IMR-90 (cell line): ENCODE results near the gene ENDOV. TPM values are rescaled to one million over a fixed set of nuclear protein-coding genes. Genes with fewer than 3 reads are reported as not detected.
A peak's percentile ranks its signal among the peaks of the same experiment; 100 is the strongest.

Experiments used
- ATAC-seq: fragments of 200-7000 bp; cut with Tn5 transposase; 2 replicates; pipeline ENCODE4 v1.9.1; 2020; ENCODE audit warnings: low read depth, mild to moderate bottlenecking, moderate library complexity
- BruUV-seq: library from RNA; stranded (reverse); fragments of 400-500 nt; replicated peaks from 2 replicates; lab custom pipeline; 2021; lab: Mats Ljungman, UMichigan
- CTCF ChIA-PET: fragments of 300-600 bp; formaldehyde crosslinking; extraction: SDS; loops from one replicate; lab custom pipeline; 2021; ENCODE audit warnings: antibody characterized with exemption; lab: Yijun Ruan, JAX
- POLR2A ChIA-PET: fragments of 300-600 bp; sonication (Branson Sonifier 250); formaldehyde crosslinking; loops from one replicate; lab custom pipeline; 2022; ENCODE audit warnings: antibody characterized with exemption; ENCODE audit not compliant: unreplicated experiment; lab: Charles Lee
- DNase-seq: peaks from one replicate; pipeline ENCODE4 v3.0.0; 2013
- H2AFZ ChIP-seq: replicated peaks from 2 replicates; pipeline ENCODE3; 2013; ENCODE audit warnings: low read length, mild to moderate bottlenecking; ENCODE audit not compliant: poor library complexity
- H2AK5ac ChIP-seq: 2 replicates; pipeline ENCODE4 v1.6.1; 2013; ENCODE audit warnings: low read depth, low read length, inconsistent platforms
- H2AK9ac ChIP-seq: replicated peaks from 2 replicates; pipeline ENCODE3; 2013; ENCODE audit warnings: mild to moderate bottlenecking, low read depth, low read length, moderate library complexity; ENCODE audit not compliant: poor library complexity
- H2BK120ac ChIP-seq: 2 replicates; pipeline ENCODE4 v1.6.1; 2013; ENCODE audit warnings: low read depth, low read length, inconsistent platforms
- H2BK15ac ChIP-seq: 3 replicates; pipeline ENCODE4 v1.6.1; 2013; ENCODE audit warnings: low read depth, low read length, inconsistent platforms
- H2BK20ac ChIP-seq: 2 replicates; pipeline ENCODE4 v1.6.1; 2013; ENCODE audit warnings: low read depth, mild to moderate bottlenecking, inconsistent platforms, low read length, moderate library complexity
- H2BK5ac ChIP-seq: 2 replicates; pipeline ENCODE4 v1.6.1; 2013; ENCODE audit warnings: mild to moderate bottlenecking, low read depth, low read length, inconsistent platforms; ENCODE audit not compliant: poor library complexity, severe bottlenecking
- H3K14ac ChIP-seq: replicated peaks from 2 replicates; pipeline ENCODE4 v1.6.1; 2013; ENCODE audit warnings: low read depth, low read length, inconsistent platforms
- H3K18ac ChIP-seq: 2 replicates; pipeline ENCODE4 v1.6.1; 2013; ENCODE audit warnings: low read depth, low read length, control low read depth
- H3K23ac ChIP-seq: 2 replicates; pipeline ENCODE4 v1.6.1; 2013; ENCODE audit warnings: low read depth, low read length, inconsistent platforms
- H3K27ac ChIP-seq: 2 replicates; pipeline ENCODE4 v1.5.1; 2013; ENCODE audit warnings: mild to moderate bottlenecking, control low read depth, low read length; ENCODE audit not compliant: insufficient read depth
- H3K27me3 ChIP-seq: 2 replicates; pipeline ENCODE4 v1.6.1; 2013; ENCODE audit warnings: low read length; ENCODE audit not compliant: control insufficient read depth, insufficient read depth
- H3K36me3 ChIP-seq: 2 replicates; pipeline ENCODE4 v1.6.1; 2013; ENCODE audit warnings: low read length, mixed read lengths; ENCODE audit not compliant: control insufficient read depth, insufficient read depth
- H3K4ac ChIP-seq: 2 replicates; pipeline ENCODE4 v1.6.1; 2013; ENCODE audit warnings: low read depth, low read length, inconsistent platforms
- H3K4me1 ChIP-seq: 2 replicates; pipeline ENCODE4 v1.6.1; 2013; ENCODE audit warnings: low read length, mixed read lengths; ENCODE audit not compliant: control insufficient read depth, insufficient read depth
- H3K4me2 ChIP-seq: 2 replicates; pipeline ENCODE4 v1.6.1; 2013; ENCODE audit warnings: low read depth, mild to moderate bottlenecking, control low read depth, low read length, moderate library complexity
- H3K4me3 ChIP-seq: 2 replicates; pipeline ENCODE4 v1.5.1; 2013; ENCODE audit warnings: low read depth, mild to moderate bottlenecking, control low read depth, low read length, moderate library complexity; ENCODE audit not compliant: insufficient read depth
- H3K56ac ChIP-seq: 2 replicates; pipeline ENCODE4 v1.6.1; 2013; ENCODE audit warnings: low read length, inconsistent platforms; ENCODE audit not compliant: insufficient read depth; ENCODE audit errors: extremely low read depth
- H3K79me1 ChIP-seq, 2 experiments: 2 replicates each; pipeline ENCODE4 v1.6.1; 2013; ENCODE audit warnings: low read length in 2 of 2, inconsistent platforms in 1 of 2, low read depth in 1 of 2
- H3K9ac ChIP-seq: 2 replicates; pipeline ENCODE4 v1.6.1; 2013; ENCODE audit warnings: low read depth, low read length, control low read depth
- H3K9me1 ChIP-seq: 2 replicates; pipeline ENCODE4 v1.6.1; 2013; ENCODE audit warnings: low read length, inconsistent platforms; ENCODE audit not compliant: insufficient read depth
- H3K9me3 ChIP-seq: 2 replicates; pipeline ENCODE4 v1.6.1; 2013; ENCODE audit warnings: low read length; ENCODE audit not compliant: control insufficient read depth, insufficient read depth
- H4K20me1 ChIP-seq: 2 replicates; pipeline ENCODE4 v1.6.1; 2013; ENCODE audit warnings: low read length, inconsistent platforms; ENCODE audit not compliant: insufficient read depth
- H4K5ac ChIP-seq: 2 replicates; pipeline ENCODE4 v1.6.1; 2013; ENCODE audit warnings: mild to moderate bottlenecking, low read depth, low read length, control low read depth
- H4K8ac ChIP-seq, 2 experiments: 2 replicates each; pipeline ENCODE4 v1.6.1; 2013; ENCODE audit warnings: low read depth in 2 of 2, low read length in 2 of 2, control low read depth in 1 of 2, inconsistent platforms in 1 of 2
- H4K91ac ChIP-seq: 2 replicates; pipeline ENCODE4 v1.6.1; 2013; ENCODE audit warnings: low read depth, low read length, inconsistent platforms; ENCODE audit not compliant: insufficient read depth
- BHLHE40 ChIP-seq: fragments of 150-350 bp; IDR thresholded peaks from 2 replicates; pipeline ENCODE4 v1.6.1; 2016; ENCODE audit warnings: mild to moderate bottlenecking, low read depth, low read length
- CEBPB ChIP-seq: IDR thresholded peaks from 2 replicates; pipeline ENCODE4 v1.6.1; 2012; ENCODE audit warnings: low read depth, low read length, improper control_type of control experiment
- CHD1 ChIP-seq: IDR thresholded peaks from 2 replicates; pipeline ENCODE4 v1.6.1; 2012; ENCODE audit warnings: low read depth, low read length, improper control_type of control experiment
- CTCF ChIP-seq: conservative IDR thresholded peaks from 2 replicates; pipeline ENCODE4 v1.5.1; 2012; ENCODE audit warnings: mild to moderate bottlenecking, low read depth, low read length, improper control_type of control experiment
- ELK1 ChIP-seq: fragments of 150-350 bp; IDR thresholded peaks from 2 replicates; pipeline ENCODE4 v1.6.1; 2016; ENCODE audit warnings: low read depth, mild to moderate bottlenecking, low read length, moderate library complexity, borderline replicate concordance
- FOS ChIP-seq: fragments of 150-350 bp; IDR thresholded peaks from 2 replicates; pipeline ENCODE4 v1.6.1; 2016; ENCODE audit warnings: low read depth, low read length
- MAFK ChIP-seq: IDR thresholded peaks from 2 replicates; pipeline ENCODE4 v1.6.1; 2012; ENCODE audit warnings: low read depth, low read length, improper control_type of control experiment
- MAZ ChIP-seq: IDR thresholded peaks from 2 replicates; pipeline ENCODE4 v1.6.1; 2012; ENCODE audit warnings: low read depth, mild to moderate bottlenecking, low read length, improper control_type of control experiment, moderate library complexity, borderline replicate concordance
- MXI1 ChIP-seq: IDR thresholded peaks from 2 replicates; pipeline ENCODE4 v1.6.1; 2012; ENCODE audit warnings: low read depth, mild to moderate bottlenecking, low read length, moderate library complexity, borderline replicate concordance
- NFE2L2 ChIP-seq: fragments of 150-350 bp; IDR thresholded peaks from 2 replicates; pipeline ENCODE4 v1.6.1; 2016; ENCODE audit warnings: low read depth, mild to moderate bottlenecking, low read length
- POLR2A ChIP-seq: IDR thresholded peaks from 2 replicates; pipeline ENCODE4 v1.6.1; 2012; ENCODE audit warnings: mild to moderate bottlenecking, low read depth, low read length
- RAD21 ChIP-seq: IDR thresholded peaks from 2 replicates; pipeline ENCODE4 v1.6.1; 2012; ENCODE audit warnings: low read length, improper control_type of control experiment
- RCOR1 ChIP-seq: IDR thresholded peaks from 2 replicates; pipeline ENCODE4 v1.6.1; 2012; ENCODE audit warnings: mild to moderate bottlenecking, low read length, improper control_type of control experiment; ENCODE audit not compliant: insufficient replicate concordance
- RFX5 ChIP-seq: IDR thresholded peaks from 2 replicates; pipeline ENCODE4 v1.8.0; 2012; ENCODE audit warnings: low read depth, mild to moderate bottlenecking, low read length, moderate library complexity
- SMC3 ChIP-seq: fragments of 150-350 bp; IDR thresholded peaks from 2 replicates; pipeline ENCODE4 v1.6.1; 2016; ENCODE audit warnings: low read depth, mild to moderate bottlenecking, antibody characterized with exemption, low read length, moderate library complexity
- WGBS, 2 experiments: methylation state at CpG; one replicate each; pipeline versions ENCODE4 v1.1.5 to v1.1.7; 2013; ENCODE audit warnings: missing lambda C conversion rate in 2 of 2; ENCODE audit not compliant: insufficient read length in 1 of 2; ENCODE audit errors: extremely low coverage in 2 of 2; 5-methylcytosine and 5-hydroxymethylcytosine counted together
- dilution Hi-C: fragments of 300-500 bp; cut with HindIII; formaldehyde crosslinking; loops from one replicate; pipeline ENCODE4 v1.14.3; 2018; ENCODE audit warnings: low sequenced_read_pairs; ENCODE audit not compliant: unreplicated experiment
- in situ Hi-C: fragments of 300-500 bp; cut with MboI; formaldehyde crosslinking; loops from 3 replicates; pipeline ENCODE4 v1.14.3; 2019; ENCODE audit warnings: low sequenced_read_pairs, inconsistent platforms, mixed read lengths
- intact Hi-C: fragments of 100-400 bp; cut with micrococcal nuclease; formaldehyde crosslinking; loops from 2 replicates; pipeline ENCODE4 v1.10.0; 2022
- polyA plus RNA-seq, 3 experiments: library from polyadenylated mRNA; depleted of rRNA; stranded (reverse); fragments of >200 nt; gene quantifications; 2 replicates each; pipeline ENCODE4 v1.2.3, GENCODE V29; 2012; ENCODE audit warnings: low replicate concordance in 1 of 3
- total RNA-seq: library from RNA; depleted of rRNA; stranded (reverse); fragments of >200 nt; gene quantifications from 2 replicates; pipeline ENCODE4 v1.2.3, GENCODE V29; 2012

The ENDOV gene
- total and polyA plus RNA-seq, 2 of the 4 experiments (the other 2 are of a cell fraction) = 15.1 to 30.3 TPM

GRCh38 chr17:80477647-80478478, 62.9 kb downstream of the ENDOV start:
- in situ Hi-C loops = no loop called here
- CTCF ChIA-PET = interaction anchor here (0.6 kb wide), 1 partner anchor 128 kb away, joined by 3 read pairs; no protein-coding TSS in a partner anchor

More at GRCh38 chr17:80477647-80478478, 62.9 kb downstream of the ENDOV start:
- H3K79me1 ChIP-seq = peaks cover 0 to 15% of the 10 kb centered on the region in 2 experiments; a peak in 1 of 4 replicates
- ATAC-seq = peak; percentile 73
- no peaks in the 10 kb centered on the region for H3K36me3 ChIP-seq
- peaks cover 30% of the 10 kb centered on the region for H4K20me1 ChIP-seq
- H4K8ac ChIP-seq = no peak overlapping the region
- no peak overlapping the region for H4K91ac ChIP-seq
- intact Hi-C loops = loop anchor here (1.0 to 10.0 kb wide), 3 partner anchors 97 to 414 kb away; no protein-coding TSS in a partner anchor
- H2BK120ac ChIP-seq = 0 out of 2 replicates have a peak overlapping the region, but pooled peaks have one; percentile 42
- no peak overlapping the region for H3K56ac ChIP-seq
- H2BK15ac ChIP-seq = no peak overlapping the region
- peak overlapping the region; percentile 47 for H3K4me3 ChIP-seq
- WGBS, 2 experiments = 3% methylated on average over 25 of the region's 103 CpGs; no CpG with 5 or more reads in 1 of the 2 experiments
- H2AK5ac ChIP-seq = no peak overlapping the region
- no peak overlapping the region for H3K9ac ChIP-seq
- H3K27me3 ChIP-seq = peaks cover 63% of the 10 kb centered on the region
- dilution Hi-C loops = no loop called here
- no peaks in the 10 kb centered on the region for H3K9me3 ChIP-seq
- no peak overlapping the region for H3K14ac ChIP-seq
- 0 out of 2 replicates have a peak overlapping the region, but pooled peaks have one; percentile 2 for H3K23ac ChIP-seq
- peak overlapping the region; percentile 90 for H2AFZ ChIP-seq
- no peak overlapping the region for H3K27ac ChIP-seq
- H3K4ac ChIP-seq = 0 out of 2 replicates have a peak overlapping the region, but pooled peaks have one; percentile 5
- peak overlapping the region; percentile 73 for H2AK9ac ChIP-seq
- no peak overlapping the region for H2BK5ac ChIP-seq
- peak; percentile 59 for DNase-seq
- H2BK20ac ChIP-seq = no peak overlapping the region
- no peak overlapping the region for H3K18ac ChIP-seq
- POLR2A ChIA-PET = no interaction called here
- TF ChIP-seq FOS = no peak
- TF ChIP-seq CEBPB = no peak
- TF ChIP-seq RFX5 = no peak
- TF ChIP-seq SMC3 = peak; percentile 92
- TF ChIP-seq MXI1 = no peak
- TF ChIP-seq MAZ = no peak
- no peak for TF ChIP-seq RCOR1
- no peak for TF ChIP-seq ELK1
- TF ChIP-seq RAD21 = peak; percentile 83
- TF ChIP-seq CHD1 = no peak
- TF ChIP-seq BHLHE40 = peak; percentile 58; the same call in 1 of the 2 replicates
- no peak for TF ChIP-seq MAFK
- TF ChIP-seq NFE2L2 = no peak
- TF ChIP-seq CTCF = peak; percentile 79
- TF ChIP-seq POLR2A = no peak
- H3K9me1 ChIP-seq = peaks cover 2% of the 10 kb centered on the region; the same call in 1 of the 2 replicates
- H3K4me1 ChIP-seq = peaks cover 4% of the 10 kb centered on the region; the same call in 1 of the 2 replicates
- H3K4me2 ChIP-seq = peak overlapping the region; percentile 60
- no TSS peak for BruUV-seq
- H4K5ac ChIP-seq = no peak overlapping the region
